Fibroblast of gingiva (primary cell): Measurements from ENCODE around the gene NMNAT1.
"Not testable (repeated sequence)": the region's sequence is repeated elsewhere in the genome, so short reads cannot be mapped to it uniquely, and the experiment has no call there.

Source experiments
- DNase-seq: peaks from one replicate; pipeline ENCODE4 v3.0.0-alpha.2; 2011; ENCODE audit warnings: low read depth

Gene NMNAT1

DNA sequence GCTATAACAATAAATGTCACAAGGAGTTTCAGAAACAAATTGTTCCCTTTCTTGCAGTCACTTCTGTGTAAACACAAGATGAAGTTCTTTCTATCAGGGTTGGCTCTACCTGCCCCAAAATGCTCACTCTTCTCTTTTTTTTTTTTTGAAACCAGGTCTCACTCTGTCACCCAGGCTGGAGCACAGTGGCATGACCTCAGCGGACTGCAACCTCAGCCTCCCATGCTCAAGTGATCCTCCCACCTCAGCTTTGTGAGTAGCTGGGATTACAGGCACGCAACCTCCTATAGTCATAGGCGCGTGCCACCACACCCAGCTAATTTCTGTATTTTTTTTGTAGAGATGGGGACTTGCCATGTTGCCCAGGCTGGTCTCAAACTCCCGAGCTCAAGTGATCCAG, 22.7 kb upstream of the NMNAT1 start:
- no peak for DNase-seq

DNA sequence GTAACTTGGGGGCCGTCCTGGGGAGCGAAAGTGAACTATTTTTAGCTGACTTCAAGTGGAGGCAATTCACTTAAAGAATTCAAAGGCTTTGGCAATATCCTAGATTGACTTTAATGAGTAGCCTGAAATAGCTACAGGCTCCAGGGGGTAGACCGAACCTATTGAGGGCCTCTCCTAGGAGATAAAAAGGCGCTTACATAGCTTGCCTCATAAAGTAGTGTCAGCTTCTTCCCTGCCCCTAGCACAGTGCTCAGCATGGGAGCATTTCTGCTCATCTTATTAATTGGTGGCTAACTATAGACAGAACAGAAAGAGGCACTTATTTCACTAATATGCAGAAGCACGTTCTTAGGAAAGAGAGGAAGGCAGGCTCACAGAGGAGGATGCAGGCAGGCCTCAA, 20.9 kb upstream of the NMNAT1 start:
- no peak for DNase-seq

DNA sequence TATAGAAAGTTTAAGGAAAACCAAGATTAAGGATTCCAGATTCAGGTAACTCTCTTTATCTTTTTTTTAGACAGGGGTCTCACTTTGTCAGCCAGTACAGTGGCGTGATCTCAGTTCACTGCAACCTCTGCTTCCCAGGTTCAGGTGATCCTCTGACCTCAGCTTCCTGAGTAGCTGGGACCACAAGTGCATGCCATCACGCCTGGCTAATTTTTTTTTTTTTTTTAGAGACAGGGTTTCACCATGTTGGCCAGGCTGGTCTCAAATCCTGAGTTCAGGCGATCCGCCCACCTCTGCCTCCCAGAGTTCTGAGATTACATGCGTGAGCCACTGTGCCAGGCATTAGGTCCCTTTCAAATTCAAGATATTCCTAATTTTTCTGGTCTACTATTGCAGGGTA, 16.0 kb upstream of the NMNAT1 start:
- no peak for DNase-seq

- DNase-seq: no peak
These were observed 13.6 kb upstream of the NMNAT1 start for GRCh38 chr1:9929431-9930385.

GRCh38 chr1:9942399-9942938, 806 bp upstream of the NMNAT1 start:
- DNase-seq: peak; percentile 57

DNA sequence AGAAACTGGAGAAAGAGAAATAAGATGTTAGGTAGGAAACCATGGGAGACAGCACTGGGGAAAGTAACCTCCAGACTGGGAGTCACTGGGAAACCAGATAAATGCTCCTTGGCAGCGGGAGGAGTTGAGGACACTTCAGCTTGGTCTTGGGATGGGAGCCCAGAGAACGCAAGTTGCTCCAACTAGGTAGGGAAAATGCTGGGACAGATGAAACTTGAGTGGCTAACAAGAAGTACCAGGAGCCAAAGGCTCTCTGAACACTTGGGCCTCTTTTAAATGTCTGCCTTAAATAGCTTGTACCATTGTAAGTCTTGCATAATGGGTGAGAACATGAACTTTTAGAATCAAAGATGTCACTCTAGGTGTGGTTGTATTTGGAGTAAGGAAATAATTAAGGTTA, 3.0 kb downstream of the NMNAT1 start:
- no peak for DNase-seq

GRCh38 chr1:9957726-9958125, 14.5 kb downstream of the NMNAT1 start:
- no peak for DNase-seq

- no peak for DNase-seq
These were observed 16.7 kb downstream of the NMNAT1 start for GRCh38 chr1:9960011-9960410.

- no peak for DNase-seq
These were observed 17.7 kb downstream of the NMNAT1 start for GRCh38 chr1:9960706-9961562.

GRCh38 chr1:9984253-9984652, 41.0 kb downstream of the NMNAT1 start:
- DNase-seq: no peak

GRCh38 chr1:9985001-9985400, 41.7 kb downstream of the NMNAT1 start:
- no peak for DNase-seq

DNA sequence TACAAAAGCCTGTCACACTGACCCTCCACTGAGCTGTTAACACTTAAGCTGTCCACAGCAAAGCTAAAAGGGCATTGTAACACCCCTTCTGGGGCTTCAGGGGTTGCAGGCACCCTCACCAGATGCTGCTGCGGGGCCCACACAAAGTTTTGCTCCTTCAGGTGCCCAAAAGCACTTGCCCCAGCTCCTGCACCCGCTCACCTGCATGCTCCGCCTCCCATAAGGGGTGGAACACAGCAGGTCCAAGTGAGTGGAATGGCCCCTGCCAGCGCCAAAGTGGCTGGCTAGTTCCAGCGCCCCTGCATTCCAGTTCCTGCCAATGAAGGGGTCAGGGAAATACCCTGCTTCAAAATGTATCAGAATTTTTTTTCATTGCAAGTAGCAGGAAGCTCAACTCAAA, 46.5 kb downstream of the NMNAT1 start:
- no peak for DNase-seq

DNA sequence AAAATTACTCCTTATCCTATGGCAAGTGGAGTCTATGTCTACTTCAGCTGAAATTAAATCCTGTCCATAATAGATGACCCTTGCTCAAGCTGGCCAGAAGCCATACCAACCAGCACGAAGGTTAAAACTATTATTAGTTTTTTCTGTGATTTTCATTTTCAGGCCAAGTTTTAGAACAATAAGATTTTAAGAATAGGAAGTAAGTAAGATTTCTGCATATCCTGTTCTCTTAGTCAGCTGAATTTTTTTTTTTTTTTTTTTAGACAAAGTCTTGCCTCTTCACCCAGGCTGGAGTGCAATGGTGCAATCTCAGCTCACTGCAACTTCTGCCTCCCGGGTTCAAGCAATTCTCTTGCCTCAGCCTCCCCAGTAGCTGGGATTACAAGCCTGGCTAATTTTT, 47.7 kb downstream of the NMNAT1 start:
- DNase-seq: peak; percentile 6

DNA sequence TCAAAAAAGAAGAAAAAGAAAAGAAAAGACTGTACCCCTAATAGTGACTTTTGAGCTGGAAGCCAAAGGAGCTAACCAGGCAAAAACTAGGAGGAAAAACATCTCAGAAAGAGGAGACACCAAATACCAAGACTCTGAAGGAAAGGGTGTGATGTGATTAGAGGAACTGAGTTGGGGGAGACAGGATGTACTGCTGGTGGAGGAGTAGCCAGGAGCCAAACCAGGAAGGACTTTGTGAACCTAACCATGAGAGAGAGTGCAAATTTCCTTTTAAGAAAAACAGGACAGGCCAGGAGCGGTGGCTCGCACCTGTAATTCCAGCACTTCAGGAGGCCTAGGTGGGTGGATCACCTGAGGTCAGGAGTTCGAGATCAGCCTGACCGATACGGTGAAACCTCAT, 49.6 kb downstream of the NMNAT1 start:
- no peak for DNase-seq

DNA sequence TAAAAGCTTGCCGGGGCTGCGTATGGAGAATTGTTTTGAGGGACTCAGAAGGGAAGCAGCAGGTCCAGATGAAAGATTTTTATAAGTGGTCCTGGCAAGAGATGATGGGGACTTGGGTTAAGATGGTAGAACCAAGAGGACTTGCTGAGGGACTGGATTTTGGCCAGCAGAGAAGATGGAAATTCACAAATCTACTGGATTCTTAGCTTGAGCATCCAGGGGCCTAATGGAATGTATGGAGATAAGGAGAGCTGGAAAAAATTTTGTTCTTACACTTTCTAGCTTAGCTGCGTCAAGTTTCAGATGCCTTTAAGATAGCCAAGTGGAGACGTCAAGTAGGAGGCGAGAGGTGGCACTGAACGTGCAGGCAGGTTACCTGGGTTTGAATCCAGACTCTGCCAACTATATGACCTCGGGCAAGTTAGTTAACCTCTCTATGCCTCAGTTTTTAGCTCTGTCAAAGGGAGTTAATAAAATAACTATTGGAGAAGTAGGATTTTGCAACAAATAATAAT, 50.3 kb downstream of the NMNAT1 start:
- no peak for DNase-seq

- no peak for DNase-seq
These were observed 53.6 kb downstream of the NMNAT1 start, which contains the start of gene RBP7 for GRCh38 chr1:9996624-9997582. Gene RBP7 (plus strand): TSS chr1:9997228. CDS start chr1:9997259, 31 bp downstream.

DNA sequence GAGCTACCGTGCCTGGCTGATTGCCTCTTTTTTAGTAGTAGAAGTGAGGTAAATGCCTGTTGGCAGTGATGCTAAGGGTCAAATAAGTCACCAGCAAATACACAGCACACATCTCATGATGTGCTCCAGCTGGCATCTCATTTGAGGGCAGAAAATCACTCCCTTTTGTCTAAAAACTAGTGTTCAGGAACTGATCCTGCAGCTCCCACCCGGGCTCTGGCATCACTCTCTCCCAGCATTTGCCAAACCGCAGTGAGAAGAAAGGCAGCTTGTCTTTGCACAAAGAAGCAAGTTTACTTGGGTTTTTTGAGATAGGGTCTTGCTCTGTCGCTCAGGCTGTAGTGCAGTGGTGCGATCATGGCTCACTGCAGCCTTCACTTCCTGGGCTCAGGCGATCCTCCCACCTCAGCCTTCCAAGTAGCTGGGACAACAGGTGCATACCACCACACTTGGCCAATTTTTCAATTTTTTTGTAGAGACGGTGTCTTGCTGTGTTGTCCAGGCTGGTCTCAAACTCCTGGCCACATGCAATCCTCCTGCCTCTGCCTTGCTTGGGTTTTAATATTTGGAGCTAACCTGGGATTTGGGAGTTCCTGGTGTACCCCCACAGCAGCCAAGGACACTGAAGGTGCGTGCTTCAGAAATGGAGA, 57.9 kb downstream of the NMNAT1 start:
- DNase-seq: no peak

DNA sequence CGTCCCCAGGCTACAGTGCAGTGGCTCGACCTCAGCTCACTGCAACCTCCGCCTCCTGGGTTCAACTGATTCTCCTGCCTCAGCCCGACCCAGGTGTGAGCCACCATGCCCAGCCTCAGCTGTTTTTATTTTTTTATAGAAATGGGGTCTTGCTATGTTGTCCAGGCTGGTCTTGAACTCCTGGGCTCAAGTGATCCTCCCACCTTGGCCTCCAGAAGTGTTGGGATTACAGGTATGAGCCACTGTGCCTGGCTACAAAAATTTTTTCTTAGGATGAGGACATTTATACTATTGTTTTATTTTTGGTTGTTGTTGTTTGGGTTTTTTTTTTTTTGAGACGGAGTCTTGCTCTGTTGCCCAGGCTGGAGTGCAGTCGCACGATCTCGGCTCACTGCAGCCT, 62.0 kb downstream of the NMNAT1 start:
- not testable (repeated sequence) for DNase-seq

DNA sequence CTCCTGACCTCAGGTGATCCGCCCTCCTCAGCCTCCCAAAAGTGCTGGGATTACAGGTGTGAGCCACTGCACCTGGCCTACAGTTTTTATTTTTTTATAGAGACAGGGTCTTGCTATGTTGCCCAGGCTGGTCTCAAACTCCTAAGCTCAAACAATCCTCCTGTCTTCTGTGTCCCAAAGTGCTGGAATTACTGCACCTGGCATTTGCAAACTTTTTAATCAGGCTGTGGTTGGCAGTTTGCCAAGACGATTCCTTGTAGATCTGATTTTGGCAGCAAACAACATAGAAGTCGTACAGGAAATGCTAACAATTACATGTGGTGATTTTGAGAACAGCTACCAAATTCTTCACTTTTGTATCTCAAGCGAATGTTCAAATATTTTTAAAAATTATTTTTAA, 63.9 kb downstream of the NMNAT1 start:
- DNase-seq: no peak

DNA sequence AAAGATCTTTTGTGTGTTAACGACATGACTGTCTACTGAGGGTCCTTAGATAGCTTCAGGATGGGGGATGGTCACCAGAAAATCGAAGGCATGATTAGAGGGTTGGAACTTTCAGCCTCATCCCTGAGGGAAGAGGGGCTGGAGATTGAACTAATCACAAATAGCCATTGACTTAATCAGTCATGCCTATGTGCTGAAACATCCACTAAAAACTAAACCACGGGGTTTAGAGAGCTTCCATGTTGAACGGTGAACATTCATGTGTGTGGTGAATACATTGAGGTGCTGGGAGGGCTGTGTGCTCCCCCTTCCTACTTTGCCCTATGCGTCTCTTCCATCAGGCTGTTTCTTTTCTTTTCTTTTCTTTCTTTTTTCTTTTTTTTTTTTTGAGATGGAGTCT, 70.7 kb downstream of the NMNAT1 start:
- no peak for DNase-seq

DNA sequence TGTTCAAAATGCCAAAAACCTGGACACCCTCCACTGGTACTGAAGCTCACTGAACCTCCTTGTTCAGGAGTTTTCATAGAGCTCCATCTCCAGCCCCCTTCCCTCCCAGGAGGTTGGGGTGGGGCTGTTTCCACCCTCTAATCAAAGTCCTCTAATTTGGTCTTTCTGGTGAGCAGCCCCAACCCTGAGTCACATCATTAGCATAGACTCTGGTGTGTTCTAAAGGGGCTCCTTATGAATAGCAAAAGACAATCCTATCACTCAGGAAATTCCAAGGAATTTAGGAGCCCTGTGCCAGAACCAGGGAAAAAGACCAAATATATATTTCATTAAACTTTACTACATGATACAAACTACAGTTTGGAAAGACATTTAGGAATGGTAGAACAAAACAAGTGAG, 76.3 kb downstream of the NMNAT1 start:
- DNase-seq: no peak
